ENCODE data around the gene CYP4F2.
"Not testable (repeated sequence)": the region's sequence is repeated elsewhere in the genome, so short reads cannot be mapped to it uniquely, and the experiment has no call there.

The CYP4F2 gene

DNA sequence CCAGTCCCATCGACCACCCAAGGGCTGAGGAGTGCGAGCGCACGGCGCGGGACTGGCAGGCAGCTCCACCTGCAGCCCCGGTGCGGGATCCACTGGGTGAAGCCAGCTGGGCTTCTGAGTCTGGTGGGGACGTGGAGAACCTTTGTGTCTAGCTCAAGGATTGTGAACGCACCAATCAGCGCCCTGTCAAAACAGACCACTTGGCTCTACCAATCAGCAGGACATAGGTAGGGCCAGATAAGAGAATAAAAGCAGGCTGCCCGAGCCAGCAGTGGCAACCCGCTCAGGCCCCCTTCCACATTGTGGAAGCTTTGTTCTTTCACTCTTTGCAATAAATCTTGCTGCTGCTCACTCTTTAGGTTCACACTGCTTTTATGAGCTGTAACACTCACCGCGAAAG is 2.2 kb upstream of the CYP4F2 start:
- DNase-seq (ENCODE audit: low read depth), result not testable (repeated sequence)

DNA sequence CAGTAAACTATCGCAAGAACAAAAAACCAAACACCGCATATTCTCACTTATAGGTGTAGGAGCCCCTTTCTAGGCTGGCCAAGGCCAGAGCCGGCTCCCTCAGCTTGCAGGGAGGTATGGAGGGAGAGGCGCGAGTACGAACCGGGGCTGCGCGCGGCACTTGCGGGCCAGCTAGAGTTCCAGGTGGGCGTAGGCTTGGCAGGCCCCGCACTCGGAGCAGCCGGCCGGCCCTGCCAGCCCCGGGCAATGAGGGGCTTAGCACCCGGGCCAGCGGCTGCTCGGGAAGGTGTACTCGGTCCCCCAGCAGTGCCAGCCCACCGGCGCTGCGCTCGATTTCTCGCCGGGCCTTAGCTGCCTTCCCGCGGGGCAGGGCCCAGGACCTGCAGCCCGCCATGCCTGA is 1.7 kb upstream of the CYP4F2 start:
- DNase-seq (ENCODE audit: low read depth), result not testable (repeated sequence)

DNA sequence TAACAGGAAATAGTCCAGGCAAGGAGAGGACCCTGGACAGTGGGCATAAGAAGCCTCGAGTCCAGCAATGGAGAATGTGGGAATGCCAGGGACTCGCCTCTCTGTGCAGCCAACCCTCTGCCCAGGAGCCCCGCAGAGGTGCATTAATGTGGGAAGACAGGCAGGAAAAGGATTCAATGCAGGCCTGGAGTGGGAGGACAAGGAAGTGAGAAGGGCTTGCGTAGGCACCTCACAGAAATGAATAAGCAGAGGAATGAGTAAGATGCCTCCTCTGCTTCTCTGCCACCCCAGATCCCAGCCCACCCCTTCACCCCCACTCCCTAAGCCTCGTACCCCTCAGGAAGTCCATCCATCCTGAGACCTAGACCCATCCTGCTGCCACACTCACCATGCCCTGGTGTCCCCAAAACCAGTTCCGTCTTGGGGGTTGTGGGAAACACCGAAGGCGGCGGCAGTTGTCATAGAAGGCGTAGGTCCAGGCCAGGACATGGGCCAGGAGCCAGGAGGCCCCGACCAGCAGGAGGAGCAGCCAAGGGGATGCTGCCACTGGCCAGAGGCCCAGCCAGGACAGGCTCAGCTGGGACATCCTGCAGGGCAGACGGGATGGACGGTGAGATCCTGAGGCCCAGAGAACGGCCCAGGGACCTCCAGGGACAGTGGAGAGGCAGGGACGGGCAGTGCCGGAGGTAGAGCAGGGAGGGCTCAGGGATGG is 692 bp downstream of the CYP4F2 start:
- DNase-seq (ENCODE audit: low read depth), result no peak

DNA sequence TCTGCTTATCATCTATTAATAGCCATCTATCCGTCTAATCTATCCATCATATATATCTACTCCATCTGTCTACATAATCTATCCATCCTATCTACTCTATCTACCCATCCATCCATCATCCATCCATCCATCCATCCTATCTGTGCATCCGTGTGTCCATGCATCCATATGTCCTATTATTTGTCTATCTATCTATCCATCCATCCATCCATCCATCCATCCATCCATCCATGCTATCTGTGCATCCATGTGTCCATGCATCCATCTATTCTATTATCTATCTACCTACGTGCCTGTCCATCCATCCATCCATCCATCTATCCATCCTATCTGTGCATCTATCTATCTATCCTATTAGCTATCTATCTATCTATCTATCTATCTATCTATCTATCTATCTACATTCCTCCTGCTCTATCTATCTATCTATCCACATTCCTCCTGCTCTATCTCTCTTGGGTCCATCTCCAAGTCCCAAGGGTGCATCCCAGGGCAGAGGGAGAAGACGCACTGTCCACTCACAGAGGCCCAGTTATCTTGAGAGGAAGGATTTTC is 1.9 kb downstream of the CYP4F2 start:
- DNase-seq (ENCODE audit: low read depth), result no peak

- no peak for DNase-seq (ENCODE audit: low read depth)
These were observed 3.5 kb downstream of the CYP4F2 start for GRCh38 chr19:15894359-15894758.

DNA sequence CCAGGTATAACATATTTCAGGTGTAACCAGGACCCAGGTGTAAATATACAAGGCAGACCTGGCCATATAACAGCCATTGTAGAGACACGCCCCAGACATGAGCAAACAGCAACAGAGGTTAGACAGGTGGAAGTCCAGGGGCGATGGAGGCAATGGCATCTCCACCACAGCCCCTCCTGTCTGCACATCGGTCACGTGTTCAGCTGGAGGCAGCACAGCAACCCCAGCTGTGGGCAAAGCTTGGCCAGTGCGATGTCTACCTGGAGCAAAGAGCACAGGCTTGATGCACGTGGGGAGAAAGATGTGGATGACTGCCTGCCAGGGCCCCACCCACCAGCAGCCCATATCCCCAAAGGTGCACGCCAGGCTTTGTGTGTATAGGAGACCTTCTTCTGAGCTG is 4.4 kb downstream of the CYP4F2 start:
- no peak for DNase-seq (ENCODE audit: low read depth)

DNA sequence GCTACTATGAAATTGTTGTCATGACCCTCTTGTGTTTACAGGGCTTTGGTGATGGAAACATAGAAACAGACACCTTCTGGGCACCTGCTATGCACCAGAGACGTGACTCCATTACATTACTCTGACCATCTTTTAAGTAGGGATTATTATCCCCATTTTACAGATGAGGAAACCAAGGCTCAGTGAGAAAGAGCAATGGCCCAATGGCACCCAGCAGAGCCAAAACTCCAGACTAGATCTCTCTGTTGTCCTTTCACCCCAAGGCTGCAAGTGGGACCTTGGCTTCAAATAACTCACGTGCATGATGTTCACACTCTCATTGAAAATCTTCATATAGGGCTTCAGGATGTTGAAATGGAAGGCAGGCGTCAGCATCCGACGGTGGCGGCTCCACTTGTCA is 5.9 kb downstream of the CYP4F2 start:
- DNase-seq (ENCODE audit: low read depth), result no peak

- no peak for DNase-seq (ENCODE audit: low read depth)
These were observed 6.4 kb downstream of the CYP4F2 start for GRCh38 chr19:15891434-15891833.

- DNase-seq (ENCODE audit: low read depth), result not testable (repeated sequence)
These were observed 8.5 kb downstream of the CYP4F2 start for GRCh38 chr19:15889339-15889738.

DNA sequence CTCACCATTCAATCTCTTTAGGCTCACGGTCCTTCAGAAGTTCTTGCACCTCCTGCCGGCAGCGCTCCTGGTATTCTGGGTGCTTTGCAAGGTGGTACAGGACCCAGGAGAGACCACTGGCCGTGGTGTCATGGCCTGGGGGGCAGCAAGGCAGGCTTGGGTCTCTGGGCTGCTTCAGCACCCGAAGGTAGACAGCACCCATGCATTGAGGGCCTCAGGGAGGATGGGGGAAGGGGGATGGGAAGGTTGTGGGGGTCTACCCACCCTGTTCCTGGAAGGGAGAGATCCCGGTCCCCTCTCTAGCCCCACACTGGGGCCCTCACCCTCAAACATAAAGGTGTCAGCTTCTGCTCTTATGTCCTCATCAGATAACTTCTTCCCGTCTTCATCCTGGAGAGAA is 12.0 kb downstream of the CYP4F2 start:
- no peak for DNase-seq (ENCODE audit: low read depth)

GRCh38 chr19:15885167-15885566 is 12.7 kb downstream of the CYP4F2 start:
- no peak for DNase-seq (ENCODE audit: low read depth)

- not testable (repeated sequence) for DNase-seq (ENCODE audit: low read depth)
These were observed 14.5 kb downstream of the CYP4F2 start for GRCh38 chr19:15883329-15883728.

DNA sequence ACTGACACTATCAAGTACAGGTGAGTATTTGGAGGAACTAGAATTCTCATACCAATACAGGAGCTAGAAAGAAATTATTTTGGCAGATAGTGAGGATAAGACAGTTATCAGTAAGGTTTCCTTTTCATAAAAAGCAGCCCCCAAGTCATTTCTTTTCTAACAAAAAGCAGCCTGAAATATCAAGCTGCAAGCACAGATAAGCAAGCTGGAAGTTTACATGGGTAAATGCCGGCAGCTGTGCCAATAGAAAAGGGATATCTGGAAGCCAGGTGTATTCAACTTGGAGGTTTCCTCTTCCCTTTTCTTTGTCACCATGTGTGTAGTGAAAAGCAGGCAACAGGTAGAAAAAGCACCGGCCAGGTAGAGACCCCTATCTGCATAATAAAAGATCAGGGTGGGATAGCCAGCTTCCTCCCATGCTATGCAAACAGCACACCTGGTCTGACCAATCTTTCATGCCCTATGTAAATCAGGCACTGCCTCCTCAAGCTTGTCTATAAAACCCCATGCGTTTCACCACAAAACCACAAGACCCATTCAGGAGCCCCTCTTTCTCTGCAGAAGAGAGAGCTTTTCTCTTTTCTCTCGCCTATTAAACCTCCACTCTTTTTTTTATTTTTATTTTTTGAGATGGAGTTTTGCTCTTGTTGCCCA is 22.9 kb downstream of the CYP4F2 start:
- DNase-seq (ENCODE audit: low read depth), result no peak

- not testable (repeated sequence) for DNase-seq (ENCODE audit: low read depth)
These were observed 24.1 kb downstream of the CYP4F2 start for GRCh38 chr19:15873771-15874170.

DNA sequence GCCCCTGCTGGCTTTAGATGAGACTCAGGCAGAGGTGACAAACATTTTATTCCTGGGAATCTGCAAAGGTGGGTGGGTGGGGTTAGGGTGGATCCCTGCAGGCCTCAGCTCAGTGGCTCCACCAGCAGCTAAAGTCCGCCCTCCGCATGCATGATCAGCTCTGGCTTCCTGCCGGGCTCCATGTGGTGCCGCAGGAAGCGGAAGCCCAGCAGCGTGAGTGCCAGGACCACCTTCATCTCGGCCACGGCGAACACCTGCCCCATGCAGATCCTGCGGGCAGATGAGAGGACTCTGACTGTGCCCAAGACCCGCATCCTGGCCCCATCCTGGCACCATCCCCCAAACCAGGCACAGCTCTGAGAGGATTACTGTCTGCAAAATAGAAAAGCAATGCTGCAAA is 26.3 kb downstream of the CYP4F2 start:
- DNase-seq (ENCODE audit: low read depth), result peak; percentile 39

DNA sequence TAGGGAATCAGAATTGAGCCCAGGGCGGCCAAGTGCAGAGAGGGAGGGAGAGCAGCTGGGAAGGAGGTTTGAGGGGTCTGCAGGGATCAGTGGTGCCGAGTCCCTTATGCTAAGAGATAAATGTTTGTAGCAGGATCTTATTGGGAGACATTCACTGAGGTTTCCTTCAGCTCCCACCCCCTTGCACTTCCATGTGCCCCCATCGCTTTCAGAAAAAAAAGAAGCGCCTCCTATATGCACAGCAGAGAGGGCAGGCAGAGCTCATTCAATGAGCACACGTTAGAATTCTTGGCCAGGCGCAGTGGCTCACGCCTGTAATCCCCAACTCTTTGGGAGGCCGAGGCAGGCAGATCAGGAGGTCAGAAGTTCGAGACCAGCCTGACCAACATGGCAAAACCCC is 28.0 kb downstream of the CYP4F2 start:
- DNase-seq (ENCODE audit: low read depth), result no peak

DNA sequence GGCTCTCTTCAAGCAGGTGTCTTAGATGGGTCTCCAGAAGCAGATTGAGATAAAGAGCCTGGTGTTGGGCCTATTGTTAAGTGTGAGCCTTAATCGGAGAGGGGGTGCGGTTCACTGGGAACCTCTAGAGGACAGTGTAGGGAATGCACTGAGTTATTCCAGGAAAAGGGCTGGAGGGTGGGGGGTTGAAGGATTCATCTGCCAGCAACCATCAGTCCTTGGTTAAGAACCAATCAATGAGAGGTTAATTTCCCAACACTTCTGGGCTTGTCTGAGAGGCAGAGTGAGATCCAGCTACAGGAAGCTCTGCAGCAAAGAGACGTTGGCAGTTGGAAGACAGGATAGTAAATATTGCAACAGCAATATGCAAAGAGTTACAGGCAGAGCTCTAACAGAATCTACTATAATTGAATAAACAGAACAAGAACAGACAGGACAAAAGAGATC is 28.7 kb downstream of the CYP4F2 start:
- DNase-seq (ENCODE audit: low read depth), result peak; percentile 64

DNA sequence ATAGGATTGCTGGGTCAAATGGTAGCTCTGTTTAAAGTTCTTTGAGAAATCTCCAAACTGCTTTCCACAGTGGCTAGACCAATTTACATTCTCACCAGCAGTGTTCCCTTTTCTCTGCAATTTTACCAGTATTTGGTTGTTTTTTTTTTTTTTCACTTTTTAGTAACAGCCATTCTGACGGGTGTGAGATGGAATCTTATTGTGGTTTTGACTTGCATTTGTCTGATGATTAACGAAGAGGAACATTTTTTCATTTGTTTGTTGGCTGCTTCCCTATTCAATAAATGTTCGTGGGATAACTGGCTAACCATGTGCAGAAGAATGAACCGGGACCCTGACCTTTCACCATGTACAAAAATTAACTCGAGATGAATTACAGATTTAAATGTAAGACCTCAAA is 31.2 kb downstream of the CYP4F2 start:
- DNase-seq (ENCODE audit: low read depth), result no peak

DNA sequence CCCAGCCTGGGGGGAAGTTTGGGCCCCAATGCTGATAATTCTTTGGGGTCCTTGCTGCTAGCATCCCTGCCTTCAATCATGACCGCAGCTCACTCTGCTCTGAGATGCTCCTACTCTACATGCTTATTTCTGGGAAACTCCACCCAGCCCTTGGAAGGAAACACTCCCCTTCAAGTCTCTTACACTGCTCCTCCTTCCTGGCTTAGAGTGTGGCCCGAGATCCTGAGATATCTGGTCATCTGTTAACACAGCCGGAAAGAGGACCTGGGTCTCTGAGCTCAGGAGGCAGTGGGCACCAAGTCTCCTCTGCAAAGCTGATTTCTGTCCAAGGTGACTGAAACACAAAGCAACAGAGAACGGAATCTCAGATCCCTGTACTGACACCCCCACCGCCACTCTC is 33.0 kb downstream of the CYP4F2 start:
- peak; percentile 45 for DNase-seq (ENCODE audit: low read depth)

DNA sequence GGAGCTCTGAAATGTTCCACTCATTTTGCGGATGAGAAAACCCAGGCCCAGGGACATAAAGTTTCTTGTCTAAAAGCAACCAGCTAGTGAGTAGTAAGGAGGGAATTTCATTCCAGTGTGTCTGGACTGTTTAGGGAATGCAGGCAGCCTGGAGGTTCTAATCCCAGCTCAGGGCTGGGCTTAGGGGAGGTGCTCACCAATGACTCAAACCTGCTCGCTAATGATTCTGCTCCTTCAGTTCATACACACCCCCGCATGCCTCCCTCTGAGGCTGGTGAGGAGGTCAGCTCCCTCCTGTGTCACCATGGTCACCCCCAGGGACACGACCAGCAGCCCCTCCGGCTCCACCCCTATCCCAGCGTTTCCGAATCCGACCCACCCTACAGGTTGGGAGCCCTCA is 34.6 kb downstream of the CYP4F2 start:
- no peak for DNase-seq (ENCODE audit: low read depth)

DNA sequence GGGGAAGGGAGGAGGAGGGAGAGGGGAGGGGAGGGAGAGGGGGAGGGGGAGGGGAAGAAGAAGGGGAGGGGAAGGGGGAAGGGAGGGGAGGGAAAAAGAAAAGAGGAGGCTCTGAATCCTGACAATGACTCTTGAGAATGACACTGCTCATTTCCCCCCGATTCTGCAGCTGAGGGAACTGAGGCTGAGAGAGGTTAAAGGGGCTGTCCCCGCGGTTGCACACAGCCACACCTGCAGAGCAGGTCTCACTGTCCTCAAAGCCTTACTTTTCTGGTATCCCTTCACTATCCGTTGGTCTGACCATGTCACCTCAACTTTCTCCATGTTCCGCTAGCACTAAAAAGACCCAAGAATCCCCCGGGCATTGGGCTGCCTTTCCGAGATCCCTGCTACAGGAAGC is 35.4 kb downstream of the CYP4F2 start:
- no peak for DNase-seq (ENCODE audit: low read depth)

DNA sequence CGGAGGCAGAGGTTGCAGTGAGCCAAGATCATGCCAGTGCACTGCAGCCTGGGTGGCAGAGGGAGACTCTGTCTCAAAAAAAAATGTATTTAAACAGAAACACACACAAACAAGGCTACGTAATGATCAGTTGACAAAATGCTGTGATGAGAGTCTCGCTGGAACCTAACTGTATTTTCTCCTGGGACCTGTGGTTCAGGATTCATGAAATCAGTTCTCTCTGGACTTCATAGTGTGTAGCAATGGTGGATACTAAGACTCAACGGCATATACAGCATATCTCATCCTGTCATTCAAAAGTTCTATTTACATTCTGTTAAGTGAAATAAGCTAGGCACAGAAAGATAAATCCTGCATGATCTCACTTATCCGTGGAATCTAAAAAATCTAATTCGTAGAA is 37.4 kb downstream of the CYP4F2 start:
- no peak for DNase-seq (ENCODE audit: low read depth)

- DNase-seq (ENCODE audit: low read depth), result no peak
These were observed 38.7 kb downstream of the CYP4F2 start for GRCh38 chr19:15859187-15859586.

GRCh38 chr19:15850385-15850784 is 47.5 kb downstream of the CYP4F2 start:
- no peak for DNase-seq (ENCODE audit: low read depth)
